ENCODE results near the gene DAB1. TPM values are rescaled to one million over a fixed set of nuclear protein-coding genes. Genes with fewer than 3 reads are reported as not detected.

DAB1 gene
- total RNA-seq, 6 experiments from 2014 or later = 0.13 to 1.2 (median 0.23) TPM

GRCh38 chr1:57341721-57342120 is 82.1 kb downstream of the DAB1 start:
- Mint-ChIP-seq H3K4me1 (ENCODE audit: low read depth) (no peaks in the 10 kb centered on the region), H3K36me3 (ENCODE audit: low read depth) (no peaks in the 10 kb centered on the region), H3K9me3 (peaks cover 40% of the 10 kb centered on the region), H3K4me3 (no peak overlapping the region), H3K27me3 (ENCODE audit: insufficient read depth) (no peaks in the 10 kb centered on the region), H3K27ac (no peak overlapping the region)
- no peak for TF ChIP-seq CTCF (IDR thresholded peaks at IDR 0.05)
- no peak for DNase-seq

- no peak for DNase-seq
- no peaks in the 10 kb centered on the region for H3K4me1 Mint-ChIP-seq (ENCODE audit: low read depth)
Measured at GRCh38 chr1:57340334-57341070, 83.4 kb downstream of the DAB1 start.

GRCh38 chr1:57337623-57338022 is 86.2 kb downstream of the DAB1 start:
- H3K36me3 Mint-ChIP-seq (ENCODE audit: low read depth) = no peaks in the 10 kb centered on the region
- no peak for TF ChIP-seq CTCF (IDR thresholded peaks at IDR 0.05)
- H3K4me3 Mint-ChIP-seq = no peak overlapping the region
- H3K27ac Mint-ChIP-seq = no peak overlapping the region
- no peaks in the 10 kb centered on the region for H3K27me3 Mint-ChIP-seq (ENCODE audit: insufficient read depth)
- no peaks in the 10 kb centered on the region for H3K4me1 Mint-ChIP-seq (ENCODE audit: low read depth)
- no peak for DNase-seq
- H3K9me3 Mint-ChIP-seq = peaks cover 26% of the 10 kb centered on the region

More at GRCh38 chr1:57340334-57341070, 83.4 kb downstream of the DAB1 start:
- Mint-ChIP-seq H3K9me3 (peaks cover 33% of the 10 kb centered on the region), H3K27ac (no peak overlapping the region), H3K4me3 (no peak overlapping the region), H3K36me3 (ENCODE audit: low read depth) (no peaks in the 10 kb centered on the region), H3K27me3 (ENCODE audit: insufficient read depth) (no peaks in the 10 kb centered on the region)
- TF ChIP-seq CTCF (IDR thresholded peaks at IDR 0.05) = no peak

GRCh38 chr1:57336793-57337192 is 87.1 kb downstream of the DAB1 start:
- no peaks in the 10 kb centered on the region for H3K36me3 Mint-ChIP-seq (ENCODE audit: low read depth)
- DNase-seq = no peak
- H3K27me3 Mint-ChIP-seq (ENCODE audit: insufficient read depth) = no peaks in the 10 kb centered on the region
- no peaks in the 10 kb centered on the region for H3K4me1 Mint-ChIP-seq (ENCODE audit: low read depth)
- H3K9me3 Mint-ChIP-seq = peaks cover 20% of the 10 kb centered on the region
- H3K4me3 Mint-ChIP-seq = no peak overlapping the region
- TF ChIP-seq CTCF (IDR thresholded peaks at IDR 0.05) = no peak
- H3K27ac Mint-ChIP-seq = no peak overlapping the region

- no peaks in the 10 kb centered on the region for H3K36me3 Mint-ChIP-seq (ENCODE audit: low read depth)
- H3K27ac Mint-ChIP-seq = no peak overlapping the region
- DNase-seq = no peak
- H3K9me3 Mint-ChIP-seq = peaks cover 42% of the 10 kb centered on the region
- H3K27me3 Mint-ChIP-seq (ENCODE audit: insufficient read depth) = peaks cover 2% of the 10 kb centered on the region
- no peaks in the 10 kb centered on the region for H3K4me1 Mint-ChIP-seq (ENCODE audit: low read depth)
- no peak for TF ChIP-seq CTCF (IDR thresholded peaks at IDR 0.05)
- no peak overlapping the region for H3K4me3 Mint-ChIP-seq
Measured at GRCh38 chr1:57331620-57332019, 92.2 kb downstream of the DAB1 start.

Data from HFFc6 (cell line).